SK-N-SH (cell line): ENCODE results near the gene RFT1. TPM values are rescaled to one million over a fixed set of nuclear protein-coding genes. Genes with fewer than 3 reads are reported as not detected.

Source experiments
- CTCF ChIA-PET: fragments of 300-600, 350-600 bp; formaldehyde crosslinking; extraction: SDS; loops from one replicate; lab custom pipeline; 2021; lab: Yijun Ruan, JAX
- POLR2A ChIA-PET: fragments of 350-600 bp; sonication (Branson Sonifier 250); formaldehyde crosslinking; extraction: SDS; loops from one replicate; lab custom pipeline; 2020; ENCODE audit warnings: antibody characterized with exemption, inconsistent platforms; lab: Yijun Ruan, JAX
- DNase-seq: peaks from one replicate; pipeline ENCODE4 v3.0.0; 2012
- H2AFZ ChIP-seq: fragments of 200-600 bp; sonication (generic); 2 replicates; pipeline ENCODE4 v1.8.1; 2016; ENCODE audit warnings: antibody characterized with exemption, mild to moderate bottlenecking, low read depth
- H3F3A ChIP-seq: fragments of 200-600 bp; sonication (generic); replicated peaks from 2 replicates; pipeline ENCODE3; 2016; ENCODE audit warnings: antibody characterized with exemption, mild to moderate bottlenecking; ENCODE audit not compliant: insufficient read depth
- H3K27ac ChIP-seq, 2 experiments: fragments of 200-500 bp in 1 of 2; fragments of 200-600 bp in 1 of 2; sonication (Bioruptor generic) in 1 of 2; sonication (generic), shearing (Covaris generic) in 1 of 2; 2 replicates each; pipeline versions ENCODE4 v1.5.1 to v1.6.1; 2014 to 2016; ENCODE audit warnings: low read depth in 2 of 2, inconsistent platforms in 1 of 2, low read length in 1 of 2, mild to moderate bottlenecking in 1 of 2, mixed read lengths in 1 of 2
- H3K27me3 ChIP-seq: fragments of 200-600 bp; sonication (generic), shearing (Covaris generic); 2 replicates; pipeline ENCODE4 v1.6.1; 2016; ENCODE audit warnings: mixed run types; ENCODE audit not compliant: insufficient read depth
- H3K36me3 ChIP-seq, 2 experiments: fragments of 200-500 bp in 1 of 2; fragments of 200-600 bp in 1 of 2; sonication (Bioruptor generic) in 1 of 2; sonication (generic) in 1 of 2; replicated peaks in 1 of 2; 2 replicates each; pipeline versions ENCODE3 to v1.5.1; 2014 to 2016; ENCODE audit warnings: low read length in 1 of 2, mild to moderate bottlenecking in 1 of 2; ENCODE audit not compliant: insufficient read depth in 2 of 2, control insufficient read depth in 1 of 2
- H3K4me1 ChIP-seq, 2 experiments: fragments of 200-500 bp in 1 of 2; fragments of 200-600 bp in 1 of 2; sonication (Bioruptor generic) in 1 of 2; sonication (generic), shearing (Covaris generic) in 1 of 2; 2 replicates each; pipeline versions ENCODE4 v1.5.1 to v1.6.1; 2014 to 2016; ENCODE audit warnings: low read depth in 1 of 2, low read length in 1 of 2, mixed run types in 1 of 2; ENCODE audit not compliant: insufficient read depth in 2 of 2, control insufficient read depth in 1 of 2
- H3K4me2 ChIP-seq: fragments of 200-600 bp; sonication (generic), shearing (Covaris generic); 2 replicates; pipeline ENCODE4 v1.6.1; 2017; ENCODE audit warnings: mixed run types
- H3K4me3 ChIP-seq, 2 experiments: fragments of 200-500 bp in 1 of 2; fragments of 200-600 bp in 1 of 2; sonication (Bioruptor generic) in 1 of 2; sonication (generic), shearing (Covaris generic) in 1 of 2; 2 replicates each; pipeline versions ENCODE4 v1.5.1 to v1.8.1; 2014 to 2016; ENCODE audit warnings: low read depth in 2 of 2, inconsistent platforms in 1 of 2, low read length in 1 of 2, mild to moderate bottlenecking in 1 of 2, mixed read lengths in 1 of 2, moderate library complexity in 1 of 2
- H3K79me2 ChIP-seq: fragments of 200-600 bp; sonication (generic); 2 replicates; pipeline ENCODE4 v1.8.1; 2017; ENCODE audit warnings: mild to moderate bottlenecking; ENCODE audit not compliant: insufficient read depth
- H3K9ac ChIP-seq: fragments of 200-600 bp; sonication (generic); 2 replicates; pipeline ENCODE4 v1.6.1; 2017; ENCODE audit warnings: mixed run types
- H3K9me2 ChIP-seq: fragments of 200-600 bp; sonication (generic); 2 replicates; pipeline ENCODE4 v1.6.1; 2017; ENCODE audit warnings: mixed run types
- H3K9me3 ChIP-seq: fragments of 200-600 bp; sonication (generic); 2 replicates; pipeline ENCODE4 v1.6.1; 2017; ENCODE audit warnings: mixed run types, mild to moderate bottlenecking, moderate library complexity
- H4K20me1 ChIP-seq: fragments of 200-600 bp; sonication (generic); 2 replicates; pipeline ENCODE4 v1.6.1; 2017; ENCODE audit warnings: mild to moderate bottlenecking, mixed run types; ENCODE audit not compliant: insufficient read depth
- CHD2 ChIP-seq: fragments of 150-350 bp; IDR thresholded peaks from 2 replicates; pipeline ENCODE4 v1.6.1; 2018; ENCODE audit warnings: low read length; ENCODE audit not compliant: partially characterized antibody
- CTCF ChIP-seq: fragments of 200-600 bp; sonication (generic); IDR thresholded peaks from 2 replicates; pipeline ENCODE4 v1.6.1; 2017; ENCODE audit warnings: antibody characterized with exemption, mild to moderate bottlenecking, moderate library complexity
- GABPA ChIP-seq: IDR thresholded peaks from 2 replicates; pipeline ENCODE4 v1.4.0; 2012; ENCODE audit warnings: low read depth, mild to moderate bottlenecking
- JUND ChIP-seq: IDR thresholded peaks from 2 replicates; pipeline ENCODE4 v1.4.0; 2012
- MAX ChIP-seq: IDR thresholded peaks from 2 replicates; pipeline ENCODE4 v1.4.0; 2012; ENCODE audit warnings: low read depth
- MEF2A ChIP-seq: IDR thresholded peaks from 2 replicates; pipeline ENCODE4 v1.4.0; 2012; ENCODE audit warnings: low read depth, borderline replicate concordance
- NRF1 ChIP-seq: IDR thresholded peaks from 2 replicates; pipeline ENCODE4 v1.6.1; 2012; ENCODE audit warnings: low read depth, mild to moderate bottlenecking, low read length
- RFX5 ChIP-seq: IDR thresholded peaks from 2 replicates; pipeline ENCODE4 v1.6.1; 2012; ENCODE audit warnings: mild to moderate bottlenecking, improper control_type of control experiment, low read length
- RXRA ChIP-seq: IDR thresholded peaks from 2 replicates; pipeline ENCODE4 v1.4.0; 2012; ENCODE audit warnings: low read depth, mild to moderate bottlenecking, borderline replicate concordance
- SIN3A ChIP-seq: IDR thresholded peaks from 2 replicates; pipeline ENCODE4 v1.6.1; 2012; ENCODE audit warnings: low read depth, mild to moderate bottlenecking, low read length, moderate library complexity, borderline replicate concordance
- TEAD4 ChIP-seq: IDR thresholded peaks from 2 replicates; pipeline ENCODE4 v1.4.0; 2012; ENCODE audit warnings: mild to moderate bottlenecking, borderline replicate concordance; ENCODE audit not compliant: insufficient read depth
- WGBS: methylation state at CpG from one replicate; pipeline ENCODE4 v1.1.6; 2017; ENCODE audit warnings: low lambda C conversion rate; 5-methylcytosine and 5-hydroxymethylcytosine counted together
- polyA plus RNA-seq, 3 experiments: library from polyadenylated mRNA; depleted of rRNA; stranded (reverse); fragments of >200 nt; gene quantifications; 2 replicates each; pipeline ENCODE4 v1.2.3, GENCODE V29; 2012
- TF ChIP-seq, protein P1 (sequence below): IDR thresholded peaks from 2 replicates; pipeline ENCODE4; 2012

RFT1 gene
- polyA plus RNA-seq, 1 of the 3 experiments (the other 2 are of a cell fraction) = 13.8 TPM

- Histone ChIP-seq H3K27ac (no peak overlapping the region), H3F3A (no peaks in the 10 kb centered on the region), H3K9ac (no peak overlapping the region), H2AFZ (no peak overlapping the region), H3K9me2 (no peaks in the 10 kb centered on the region), H3K4me3 (no peak overlapping the region), H3K36me3 (no peaks in the 10 kb centered on the region), H3K4me2 (no peak overlapping the region), H3K9me3 (no peaks in the 10 kb centered on the region), H3K79me2 (no peaks in the 10 kb centered on the region)
- POLR2A ChIA-PET = no interaction called here
- TF ChIP-seq CTCF (no peak), MAX (no peak)
- TF ChIP-seq, all 33 proteins: peak for 0
- Histone ChIP-seq H3K4me1 (peaks cover 0 to 5% of the 10 kb centered on the region in 2 experiments; a peak in 2 of 4 replicates), H3K27me3 (no peaks in the 10 kb centered on the region), H4K20me1 (no peaks in the 10 kb centered on the region)
- 92% methylated on average over 2 of the region's 2 CpGs for WGBS
- CTCF ChIA-PET = interaction anchor here (1.0 to 2.9 kb wide), 4 partner anchors 10 to 48 kb away, joined by 3 to 18 read pairs (median 6); no protein-coding TSS in a partner anchor
- no peak for DNase-seq
These were observed 17.7 kb upstream of the RFT1 start for GRCh38 chr3:53147903-53148400.

- CTCF ChIA-PET = interaction anchor here (0.8 to 4.4 kb wide), 8 partner anchors 9 to 49 kb away, joined by 3 to 30 read pairs (median 3); no protein-coding TSS in a partner anchor
These were observed 17.1 kb upstream of the RFT1 start for GRCh38 chr3:53147151-53147902.

More at GRCh38 chr3:53147151-53147902, 17.1 kb upstream of the RFT1 start:
- Histone ChIP-seq H3K27ac (no peak overlapping the region), H3K9me2 (no peaks in the 10 kb centered on the region), H4K20me1 (no peaks in the 10 kb centered on the region), H3K4me3 (no peak overlapping the region), H3K9me3 (no peaks in the 10 kb centered on the region), H3K4me1 (peaks cover 0 to 5% of the 10 kb centered on the region in 2 experiments; a peak in 2 of 4 replicates)
- 67% methylated on average over 8 of the region's 11 CpGs for WGBS
- no peak for TF ChIP-seq RXRA
- no peak for TF ChIP-seq CHD2
- TF ChIP-seq RFX5 = no peak
- TF ChIP-seq NRF1 = no peak
- TF ChIP-seq JUND = no peak
- no peak for TF ChIP-seq MEF2A
- TF ChIP-seq SIN3A = no peak
- TF ChIP-seq TEAD4 = no peak
- no peak for TF ChIP-seq GABPA
- TF ChIP-seq, protein P1, sequence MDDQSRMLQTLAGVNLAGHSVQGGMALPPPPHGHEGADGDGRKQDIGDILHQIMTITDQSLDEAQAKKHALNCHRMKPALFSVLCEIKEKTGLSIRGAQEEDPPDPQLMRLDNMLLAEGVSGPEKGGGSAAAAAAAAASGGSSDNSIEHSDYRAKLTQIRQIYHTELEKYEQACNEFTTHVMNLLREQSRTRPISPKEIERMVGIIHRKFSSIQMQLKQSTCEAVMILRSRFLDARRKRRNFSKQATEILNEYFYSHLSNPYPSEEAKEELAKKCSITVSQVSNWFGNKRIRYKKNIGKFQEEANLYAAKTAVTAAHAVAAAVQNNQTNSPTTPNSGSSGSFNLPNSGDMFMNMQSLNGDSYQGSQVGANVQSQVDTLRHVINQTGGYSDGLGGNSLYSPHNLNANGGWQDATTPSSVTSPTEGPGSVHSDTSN = no peak
- TF ChIP-seq, all 33 proteins: peak for 0
- H3K9ac ChIP-seq = no peak overlapping the region
- POLR2A ChIA-PET = no interaction called here
- no peaks in the 10 kb centered on the region for H3F3A ChIP-seq
- H3K79me2 ChIP-seq = no peaks in the 10 kb centered on the region
- no peaks in the 10 kb centered on the region for H3K27me3 ChIP-seq
- no peak overlapping the region for H2AFZ ChIP-seq
- no peaks in the 10 kb centered on the region for H3K36me3 ChIP-seq
- DNase-seq = no peak
- no peak overlapping the region for H3K4me2 ChIP-seq
